Heart left ventricle (tissue), 13 donors: ENCODE data around the gene MUC3A.

Experiments used
- POLR2A ChIP-seq, 2 donors: fragments of 450-650 bp; IDR thresholded peaks; one replicate each; pipeline ENCODE4 v1.6.1; 2017; ENCODE audit warnings: antibody characterized with exemption in 2 of 2, mild to moderate bottlenecking in 2 of 2, moderate library complexity in 2 of 2
- TF ChIP-seq, protein P1 (sequence below), 12 donors: fragments of 200-600 bp; sonication (generic) in 4 of 12; IDR thresholded peaks; one replicate each; pipeline versions ENCODE4 v1.5.0 to v1.8.0; 2018 to 2022; ENCODE audit warnings: antibody characterized with exemption in 12 of 12, mild to moderate bottlenecking in 5 of 12
- donor health status: ischemic (EF 13 %, LVEDD 7.1; RV severe dilation, severe dysfunction).
- donor health status: DM: no; HTN: yes; CAD: no.
- donor health status: DM: no; HTN: no; CAD: no.
- donor health status: ischemic (EF 25% LVEDD 6.9; RV normal size, moderate dysfunction).
- donor health status: ischemic (EF 25% LVEDD 5.7; RV mildly dilated, moderate dysfunction).
- donor health status: ischemic (EF 35%, LVEDD 5.7; RV mildly dilated, moderate dysfunction).
- donor health status: nonischemic (EF 11% LVEDD 7.7; RV severe dilation, severe dysfunction).
- donor health status: DM: yes; HTN: yes; CAD: no.
- donor health status: PGD.
- donor health status: ischemic (EF 29% LVEDD 5.4; RV normal size, mild dysfunction).
- donor health status: nonischemic (EF 23%, LVEDD 6.1; RV moderate dilation, normal function).

- TF ChIP-seq, protein P1, sequence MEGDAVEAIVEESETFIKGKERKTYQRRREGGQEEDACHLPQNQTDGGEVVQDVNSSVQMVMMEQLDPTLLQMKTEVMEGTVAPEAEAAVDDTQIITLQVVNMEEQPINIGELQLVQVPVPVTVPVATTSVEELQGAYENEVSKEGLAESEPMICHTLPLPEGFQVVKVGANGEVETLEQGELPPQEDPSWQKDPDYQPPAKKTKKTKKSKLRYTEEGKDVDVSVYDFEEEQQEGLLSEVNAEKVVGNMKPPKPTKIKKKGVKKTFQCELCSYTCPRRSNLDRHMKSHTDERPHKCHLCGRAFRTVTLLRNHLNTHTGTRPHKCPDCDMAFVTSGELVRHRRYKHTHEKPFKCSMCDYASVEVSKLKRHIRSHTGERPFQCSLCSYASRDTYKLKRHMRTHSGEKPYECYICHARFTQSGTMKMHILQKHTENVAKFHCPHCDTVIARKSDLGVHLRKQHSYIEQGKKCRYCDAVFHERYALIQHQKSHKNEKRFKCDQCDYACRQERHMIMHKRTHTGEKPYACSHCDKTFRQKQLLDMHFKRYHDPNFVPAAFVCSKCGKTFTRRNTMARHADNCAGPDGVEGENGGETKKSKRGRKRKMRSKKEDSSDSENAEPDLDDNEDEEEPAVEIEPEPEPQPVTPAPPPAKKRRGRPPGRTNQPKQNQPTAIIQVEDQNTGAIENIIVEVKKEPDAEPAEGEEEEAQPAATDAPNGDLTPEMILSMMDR (IDR thresholded peaks at IDR 0.05): no peak
- TF ChIP-seq POLR2A (IDR thresholded peaks at IDR 0.05): no peak
Measured at GRCh38 chr7:101012931-101013330, 63.6 kb downstream of the MUC3A start.
